ENCODE measurements around the gene LTO1. TPM values are rescaled to one million over a fixed set of nuclear protein-coding genes. Genes with fewer than 3 reads are reported as not detected.

LTO1 gene
- total RNA-seq, 1 experiment from 2014 or later, result 37.5 TPM

DNA sequence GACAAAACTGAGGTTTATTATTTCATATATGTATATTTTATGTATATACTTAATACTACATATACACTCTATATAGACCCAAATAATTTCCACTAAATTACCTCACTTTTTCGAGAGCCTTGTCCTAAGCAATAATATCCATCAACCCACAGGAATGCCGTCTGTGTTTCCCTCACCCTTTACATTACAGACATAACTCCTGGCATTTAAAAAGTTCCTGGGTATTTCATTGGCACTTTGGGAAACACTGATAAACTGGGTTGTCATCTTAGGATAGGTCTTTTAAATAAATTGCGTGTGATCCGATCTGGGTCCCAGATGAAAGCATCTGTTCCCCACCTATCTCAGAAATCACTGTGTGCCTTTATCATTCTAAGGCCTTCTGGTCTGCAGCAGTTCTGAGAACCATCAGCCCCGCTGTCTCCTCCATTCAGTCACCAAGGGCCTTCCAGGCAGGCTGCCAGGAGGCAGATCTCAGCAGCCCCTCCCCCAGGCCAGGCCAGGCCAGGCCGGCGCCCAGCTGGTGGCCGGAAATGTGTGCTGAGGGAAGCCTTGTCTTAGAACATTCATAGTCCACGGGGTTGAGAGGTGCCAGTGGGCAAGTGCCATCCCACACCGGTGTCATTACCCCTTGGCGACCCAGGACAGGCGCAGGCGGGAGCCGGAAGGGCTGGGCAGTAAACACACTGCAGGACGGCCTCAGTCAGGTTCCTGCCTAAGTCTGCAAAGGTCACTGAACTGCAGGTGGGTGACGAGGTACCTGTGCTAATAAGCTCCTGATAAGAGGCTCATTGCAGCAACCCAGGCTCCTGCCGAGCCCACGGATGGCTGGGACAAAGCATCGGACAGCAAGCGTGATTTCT is 25.4 kb upstream of the LTO1 start:
- intact Hi-C loops (cut with micrococcal nuclease), result no loop called here
- H3K79me2 ChIP-seq (ENCODE audit: low read length), result no peaks in the 10 kb centered on the region
- H3K4me1 ChIP-seq (ENCODE audit: insufficient read depth, low read length), result peaks cover 23% of the 10 kb centered on the region
- no TSS peak for BruUV-seq (replicated peaks)
- H3F3A ChIP-seq (ENCODE audit: low read length, unreplicated experiment), result no peaks in the 10 kb centered on the region
- CTCF ChIA-PET, result no interaction called here
- H3K27ac ChIP-seq (ENCODE audit: low read length), result no peak overlapping the region
- TF ChIP-seq, protein P1, sequence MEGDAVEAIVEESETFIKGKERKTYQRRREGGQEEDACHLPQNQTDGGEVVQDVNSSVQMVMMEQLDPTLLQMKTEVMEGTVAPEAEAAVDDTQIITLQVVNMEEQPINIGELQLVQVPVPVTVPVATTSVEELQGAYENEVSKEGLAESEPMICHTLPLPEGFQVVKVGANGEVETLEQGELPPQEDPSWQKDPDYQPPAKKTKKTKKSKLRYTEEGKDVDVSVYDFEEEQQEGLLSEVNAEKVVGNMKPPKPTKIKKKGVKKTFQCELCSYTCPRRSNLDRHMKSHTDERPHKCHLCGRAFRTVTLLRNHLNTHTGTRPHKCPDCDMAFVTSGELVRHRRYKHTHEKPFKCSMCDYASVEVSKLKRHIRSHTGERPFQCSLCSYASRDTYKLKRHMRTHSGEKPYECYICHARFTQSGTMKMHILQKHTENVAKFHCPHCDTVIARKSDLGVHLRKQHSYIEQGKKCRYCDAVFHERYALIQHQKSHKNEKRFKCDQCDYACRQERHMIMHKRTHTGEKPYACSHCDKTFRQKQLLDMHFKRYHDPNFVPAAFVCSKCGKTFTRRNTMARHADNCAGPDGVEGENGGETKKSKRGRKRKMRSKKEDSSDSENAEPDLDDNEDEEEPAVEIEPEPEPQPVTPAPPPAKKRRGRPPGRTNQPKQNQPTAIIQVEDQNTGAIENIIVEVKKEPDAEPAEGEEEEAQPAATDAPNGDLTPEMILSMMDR (conservative IDR thresholded peaks at IDR 0.05; ENCODE audit: low read depth, low read length), result no peak
- TF ChIP-seq EZH2phosphoT487 (IDR thresholded peaks at IDR 0.05; ENCODE audit: borderline replicate concordance, low read length) (no peak), EZH2 (IDR thresholded peaks at IDR 0.05; ENCODE audit: low read length, unreplicated experiment) (no peak)
- no peak overlapping the region for H3K9ac ChIP-seq (ENCODE audit: low read length)
- H3K27me3 ChIP-seq (ENCODE audit: low read length), result no peaks in the 10 kb centered on the region
- no peaks in the 10 kb centered on the region for H3K9me2 ChIP-seq (replicated peaks; ENCODE audit: low read length)
- peak; percentile 67 for DNase-seq
- H2AFZ ChIP-seq (ENCODE audit: low read length), result peak overlapping the region; percentile 16; the same call in 1 of the 2 replicates
- peak; percentile 67 for ATAC-seq
- H3K4me3 ChIP-seq (ENCODE audit: low read length), result no peak overlapping the region
- no peaks in the 10 kb centered on the region for H3K9me3 ChIP-seq (ENCODE audit: low read length)
- peak overlapping the region; percentile 13 for H3K4me2 ChIP-seq (ENCODE audit: low read length)
- no peaks in the 10 kb centered on the region for H3K36me3 ChIP-seq (ENCODE audit: low read depth, low read length)
- POLR2A ChIA-PET (ENCODE audit: unreplicated experiment), result no interaction called here
- H4K20me1 ChIP-seq (ENCODE audit: low read length), result no peaks in the 10 kb centered on the region

DNA sequence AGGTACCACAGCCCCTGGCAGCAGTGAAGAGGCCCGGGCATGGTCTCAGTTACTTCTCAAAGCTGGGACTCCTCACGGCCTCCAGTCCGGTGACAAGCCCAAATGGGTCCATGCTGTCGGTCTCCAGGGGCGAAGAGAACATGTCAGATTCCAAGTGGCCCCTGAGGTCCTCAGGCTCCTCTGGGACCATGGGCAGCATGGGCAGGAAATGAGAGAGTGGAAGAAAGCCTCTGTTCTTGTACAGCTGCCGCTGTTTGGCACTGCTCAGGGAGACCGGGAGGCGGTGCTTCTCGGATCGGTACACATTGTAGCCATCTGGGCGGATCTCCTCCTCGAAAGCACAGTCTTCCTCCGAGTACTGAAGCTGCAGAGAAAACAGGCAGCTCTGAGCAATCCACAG is 24.1 kb upstream of the LTO1 start:
- peaks cover 20% of the 10 kb centered on the region for H3K4me1 ChIP-seq (ENCODE audit: insufficient read depth, low read length)
- no peak overlapping the region for H3K27ac ChIP-seq (ENCODE audit: low read length)
- H3K9me3 ChIP-seq (ENCODE audit: low read length), result no peaks in the 10 kb centered on the region
- POLR2A ChIA-PET (ENCODE audit: unreplicated experiment), result no interaction called here
- H3K4me2 ChIP-seq (ENCODE audit: low read length), result no peak overlapping the region
- no TSS peak for BruUV-seq (replicated peaks)
- no peak for DNase-seq
- intact Hi-C loops (cut with micrococcal nuclease), result no loop called here
- no peaks in the 10 kb centered on the region for H4K20me1 ChIP-seq (ENCODE audit: low read length)
- H3K9me2 ChIP-seq (replicated peaks; ENCODE audit: low read length), result no peaks in the 10 kb centered on the region
- ATAC-seq, result no peak
- no peaks in the 10 kb centered on the region for H3K27me3 ChIP-seq (ENCODE audit: low read length)
- no peak overlapping the region for H3K9ac ChIP-seq (ENCODE audit: low read length)
- H3K79me2 ChIP-seq (ENCODE audit: low read length), result no peaks in the 10 kb centered on the region
- H3K36me3 ChIP-seq (ENCODE audit: low read depth, low read length), result no peaks in the 10 kb centered on the region
- TF ChIP-seq EZH2 (IDR thresholded peaks at IDR 0.05; ENCODE audit: low read length, unreplicated experiment), result no peak
- TF ChIP-seq, protein P1 (conservative IDR thresholded peaks at IDR 0.05; ENCODE audit: low read depth, low read length), result no peak
- TF ChIP-seq EZH2phosphoT487 (IDR thresholded peaks at IDR 0.05; ENCODE audit: borderline replicate concordance, low read length), result no peak
- CTCF ChIA-PET, result no interaction called here
- no peak overlapping the region for H3K4me3 ChIP-seq (ENCODE audit: low read length)
- H3F3A ChIP-seq (ENCODE audit: low read length, unreplicated experiment), result no peaks in the 10 kb centered on the region
- H2AFZ ChIP-seq (ENCODE audit: low read length), result no peak overlapping the region

DNA sequence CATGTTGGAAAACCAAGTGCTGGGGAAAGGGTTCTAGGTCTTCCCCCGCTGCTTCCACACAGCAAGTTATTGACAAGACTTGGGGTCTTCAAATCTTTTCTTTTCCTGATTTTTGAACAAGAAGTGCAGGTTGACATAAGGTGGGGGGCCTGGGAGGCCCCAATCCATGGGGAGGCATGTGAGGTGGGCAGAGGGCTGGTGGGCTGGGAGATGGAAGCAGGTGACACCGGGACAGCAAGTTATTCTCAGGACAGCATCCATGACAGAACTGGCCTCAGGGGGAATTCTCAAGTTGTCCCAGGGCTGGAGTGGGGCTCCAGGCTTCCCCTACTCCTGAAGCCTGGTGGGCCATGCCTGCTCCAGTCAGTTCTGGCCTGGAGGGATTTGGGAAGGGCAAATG is 23.2 kb upstream of the LTO1 start:
- POLR2A ChIA-PET (ENCODE audit: unreplicated experiment), result no interaction called here
- ATAC-seq, result no peak
- peaks cover 19% of the 10 kb centered on the region for H3K4me1 ChIP-seq (ENCODE audit: insufficient read depth, low read length)

More for the DNA sequence above, 23.2 kb upstream of the LTO1 start:
- CTCF ChIA-PET, result no interaction called here
- no peak overlapping the region for H3K4me3 ChIP-seq (ENCODE audit: low read length)
- H3K9me3 ChIP-seq (ENCODE audit: low read length), result no peaks in the 10 kb centered on the region
- no peak overlapping the region for H2AFZ ChIP-seq (ENCODE audit: low read length)
- no peak overlapping the region for H3K9ac ChIP-seq (ENCODE audit: low read length)
- H4K20me1 ChIP-seq (ENCODE audit: low read length), result no peaks in the 10 kb centered on the region
- intact Hi-C loops (cut with micrococcal nuclease), result no loop called here
- TF ChIP-seq EZH2phosphoT487 (IDR thresholded peaks at IDR 0.05; ENCODE audit: borderline replicate concordance, low read length) (no peak), EZH2 (IDR thresholded peaks at IDR 0.05; ENCODE audit: low read length, unreplicated experiment) (no peak)
- TF ChIP-seq, protein P1 (conservative IDR thresholded peaks at IDR 0.05; ENCODE audit: low read depth, low read length), result no peak
- H3K27me3 ChIP-seq (ENCODE audit: low read length), result no peaks in the 10 kb centered on the region
- H3K4me2 ChIP-seq (ENCODE audit: low read length), result no peak overlapping the region
- no peaks in the 10 kb centered on the region for H3K79me2 ChIP-seq (ENCODE audit: low read length)
- no peak overlapping the region for H3K27ac ChIP-seq (ENCODE audit: low read length)
- DNase-seq, result no peak
- no peaks in the 10 kb centered on the region for H3K36me3 ChIP-seq (ENCODE audit: low read depth, low read length)
- H3F3A ChIP-seq (ENCODE audit: low read length, unreplicated experiment), result no peaks in the 10 kb centered on the region
- no peaks in the 10 kb centered on the region for H3K9me2 ChIP-seq (replicated peaks; ENCODE audit: low read length)
- no TSS peak for BruUV-seq (replicated peaks)

Measured in PC-3 (cell line).